ENCODE measurements around the gene ARL5A.

DNA sequence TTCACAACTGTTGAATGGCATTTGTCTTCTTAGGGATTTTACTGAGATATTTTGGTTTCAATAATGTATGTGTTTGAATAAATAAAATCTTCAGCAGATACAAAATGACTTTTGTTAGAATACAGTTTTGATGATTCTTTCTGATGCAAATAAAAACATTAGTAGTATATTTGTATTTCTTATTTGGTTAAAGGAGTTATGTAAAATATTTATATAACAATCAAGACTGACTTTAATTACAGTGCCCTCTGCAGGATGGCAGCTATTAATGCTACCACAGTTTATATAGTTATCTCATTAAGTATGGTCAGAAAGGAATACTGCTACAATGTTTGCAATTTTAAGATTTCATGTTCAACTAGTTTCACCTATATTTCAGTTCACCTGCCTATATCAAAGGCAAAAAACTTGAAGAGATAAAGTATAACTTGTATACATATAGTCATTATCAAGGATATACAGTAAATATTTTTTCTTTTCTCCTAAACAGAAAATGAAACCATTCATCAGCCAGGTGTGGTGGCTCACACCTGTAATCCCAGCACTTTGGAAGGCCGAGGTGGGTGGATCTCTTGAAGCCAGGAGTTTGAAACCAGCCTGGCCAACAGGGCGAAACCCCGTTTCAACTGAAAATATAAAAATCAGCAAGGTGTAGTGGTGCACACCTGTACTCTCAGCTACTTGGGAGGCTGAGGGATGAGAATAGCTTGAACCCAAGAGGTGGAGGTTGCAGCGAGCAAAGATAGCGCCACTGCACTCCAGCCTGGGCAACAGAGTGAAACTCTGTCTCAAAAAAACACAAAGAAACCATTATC lies 19.8 kb downstream of the ARL5A start:
- TF ChIP-seq, protein P1, sequence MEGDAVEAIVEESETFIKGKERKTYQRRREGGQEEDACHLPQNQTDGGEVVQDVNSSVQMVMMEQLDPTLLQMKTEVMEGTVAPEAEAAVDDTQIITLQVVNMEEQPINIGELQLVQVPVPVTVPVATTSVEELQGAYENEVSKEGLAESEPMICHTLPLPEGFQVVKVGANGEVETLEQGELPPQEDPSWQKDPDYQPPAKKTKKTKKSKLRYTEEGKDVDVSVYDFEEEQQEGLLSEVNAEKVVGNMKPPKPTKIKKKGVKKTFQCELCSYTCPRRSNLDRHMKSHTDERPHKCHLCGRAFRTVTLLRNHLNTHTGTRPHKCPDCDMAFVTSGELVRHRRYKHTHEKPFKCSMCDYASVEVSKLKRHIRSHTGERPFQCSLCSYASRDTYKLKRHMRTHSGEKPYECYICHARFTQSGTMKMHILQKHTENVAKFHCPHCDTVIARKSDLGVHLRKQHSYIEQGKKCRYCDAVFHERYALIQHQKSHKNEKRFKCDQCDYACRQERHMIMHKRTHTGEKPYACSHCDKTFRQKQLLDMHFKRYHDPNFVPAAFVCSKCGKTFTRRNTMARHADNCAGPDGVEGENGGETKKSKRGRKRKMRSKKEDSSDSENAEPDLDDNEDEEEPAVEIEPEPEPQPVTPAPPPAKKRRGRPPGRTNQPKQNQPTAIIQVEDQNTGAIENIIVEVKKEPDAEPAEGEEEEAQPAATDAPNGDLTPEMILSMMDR (conservative IDR thresholded peaks at IDR 0.05): peak; percentile 77
- no peak for TF ChIP-seq ZFX (IDR thresholded peaks at IDR 0.05)

Measured in C4-2B (cell line).